ENCODE results near the gene NAPA.
A peak's percentile ranks its signal among the peaks of the same experiment; 100 is the strongest.

NAPA gene

DNA sequence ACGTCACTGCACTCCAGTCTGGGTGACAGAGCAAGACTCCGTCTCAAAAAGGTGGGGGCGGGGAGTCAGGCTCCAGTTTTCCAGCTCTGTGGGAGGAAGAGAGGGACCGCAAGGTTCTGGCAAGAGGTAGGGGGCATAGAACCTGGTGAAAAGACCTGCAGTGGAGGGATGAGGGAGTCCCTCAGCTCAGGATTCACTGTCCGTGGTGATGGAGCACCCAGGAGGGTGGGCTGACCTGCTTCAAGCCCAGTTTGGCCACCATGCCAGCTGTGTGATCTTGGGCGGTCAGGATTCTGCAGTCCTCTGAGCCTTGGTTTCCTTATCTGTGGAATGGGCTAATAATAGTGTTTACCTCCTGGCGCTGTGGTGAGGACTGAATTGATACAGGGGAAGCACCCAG is 64.4 kb downstream of the NAPA start:
- no peak for DNase-seq

DNA sequence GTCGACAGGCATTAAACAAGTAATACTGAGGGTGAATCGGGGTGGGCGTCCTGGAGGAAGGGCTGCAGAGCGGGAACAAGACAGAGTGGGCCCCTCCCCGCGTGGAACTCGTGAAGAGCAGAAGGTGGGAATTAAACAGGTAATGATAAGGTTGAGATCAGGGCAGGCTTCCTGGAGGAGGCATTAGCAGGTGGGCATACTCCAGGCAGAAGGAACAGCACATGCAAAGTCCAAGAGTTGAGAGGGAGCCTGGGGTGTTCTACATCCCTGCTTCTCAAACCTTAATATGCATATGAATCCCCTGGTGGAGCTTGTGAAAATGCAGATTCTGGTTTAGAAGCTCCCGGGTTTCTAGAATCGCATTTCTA is 66.5 kb downstream of the NAPA start:
- no peak for DNase-seq

DNA sequence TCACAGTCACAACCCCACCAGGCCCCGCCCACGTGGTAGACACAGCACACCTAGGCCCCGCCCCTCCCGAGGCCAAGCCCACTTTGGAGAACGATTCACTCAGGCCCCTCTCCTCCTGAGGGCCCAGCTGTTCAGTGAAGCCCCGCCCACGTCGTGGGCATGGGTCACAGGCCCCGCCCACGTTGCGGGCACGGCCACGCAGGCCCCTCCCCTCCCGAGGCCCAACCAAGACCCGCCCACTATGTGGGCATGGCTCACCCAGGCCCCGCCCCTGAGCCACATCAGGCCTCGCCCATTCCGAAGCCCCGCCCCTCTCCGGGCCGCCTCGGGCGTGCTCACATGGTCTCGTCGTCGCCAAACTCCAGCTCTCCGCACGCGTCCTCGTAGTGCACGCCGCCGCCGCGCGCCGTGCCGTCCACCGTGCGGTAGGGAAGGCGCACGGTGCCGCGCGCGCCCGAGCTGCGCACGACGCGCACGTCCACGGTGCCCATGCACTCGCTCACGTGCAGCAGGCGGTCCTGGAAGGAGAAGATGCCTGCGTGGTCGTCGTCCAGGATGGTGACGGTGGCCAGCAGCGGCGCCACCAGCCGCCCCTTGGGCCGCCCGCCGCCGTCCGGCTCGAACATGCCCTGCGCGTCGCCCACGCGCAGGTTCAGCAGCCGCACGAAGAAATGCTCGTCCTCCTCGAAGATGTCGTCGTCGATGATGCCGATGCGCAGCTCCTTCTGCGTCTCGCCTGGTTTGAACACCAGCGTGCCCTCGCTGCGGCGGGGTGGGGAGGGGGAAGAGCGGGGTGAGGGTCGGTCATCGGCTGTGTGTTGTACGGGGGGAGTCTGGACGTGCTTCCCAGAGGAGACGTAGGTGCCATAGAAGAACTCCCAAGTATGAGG is 67.1 kb downstream of the NAPA start:
- peak; percentile 52 for DNase-seq

DNA sequence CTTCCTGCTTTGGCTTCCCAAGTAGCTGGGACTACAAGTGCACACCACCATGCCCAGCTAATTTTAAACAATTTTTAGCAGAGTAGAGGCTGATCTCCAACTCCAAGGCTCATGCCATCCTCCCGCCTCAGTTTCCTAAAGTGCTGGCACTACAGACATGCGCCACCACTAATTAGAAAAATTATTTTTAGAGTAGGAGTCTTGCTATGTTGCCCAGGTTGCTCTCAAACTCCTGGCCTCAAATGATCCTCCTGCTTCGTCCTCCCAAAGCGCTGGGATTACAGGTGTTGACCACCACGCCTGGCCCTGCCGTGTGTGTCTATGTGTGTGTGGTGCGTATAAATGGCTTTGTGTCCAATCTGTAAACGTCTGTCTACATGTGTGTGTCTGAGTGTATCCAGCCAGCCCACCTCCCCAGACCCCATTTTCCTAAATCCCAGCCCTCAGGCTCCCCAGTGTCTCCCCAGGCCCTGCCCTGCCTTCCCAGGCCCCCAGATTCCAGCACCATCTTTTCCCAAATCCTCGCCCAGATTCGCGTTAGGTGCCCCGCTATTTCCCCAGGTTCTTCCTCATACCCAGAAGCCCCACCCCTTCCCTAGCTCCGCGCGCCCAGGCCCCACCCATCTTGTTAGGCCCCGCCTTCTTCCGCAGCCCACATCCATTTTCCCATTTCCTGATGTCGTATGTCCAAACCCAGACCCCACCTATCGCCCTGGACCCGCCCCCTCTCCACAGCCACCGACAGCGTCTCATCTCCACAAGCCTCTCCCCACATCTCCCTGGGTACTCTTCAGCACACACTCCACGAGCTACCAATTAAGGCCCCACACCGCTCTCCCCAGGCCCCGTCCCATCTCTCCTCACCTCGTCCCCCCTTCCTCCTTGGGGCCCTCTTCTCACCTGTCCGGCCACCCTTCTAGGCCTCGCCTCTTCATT is 68.1 kb downstream of the NAPA start:
- peak; percentile 16 for DNase-seq

DNA sequence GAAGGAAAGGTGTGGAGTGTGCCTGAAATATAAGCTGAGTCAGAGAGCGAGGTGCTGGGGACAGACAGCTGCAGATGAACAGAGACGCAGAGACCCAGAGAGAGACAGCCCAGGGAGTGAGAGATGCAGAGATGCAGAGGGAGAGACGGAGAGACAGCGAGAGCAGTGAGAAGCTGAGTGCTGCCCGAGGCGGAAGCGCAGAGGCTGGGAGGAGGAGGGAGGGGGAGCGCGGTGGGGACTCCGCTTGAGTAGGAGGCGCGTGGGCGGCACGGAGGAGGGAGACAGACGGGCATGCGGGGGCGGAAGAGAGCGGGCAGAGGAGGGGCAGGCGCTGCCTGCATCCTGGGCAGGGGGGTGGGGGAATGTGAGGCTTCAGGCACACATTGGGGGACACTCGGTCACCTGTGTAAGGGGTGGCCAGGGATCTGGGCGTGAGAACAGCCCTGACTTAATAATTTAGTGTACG is 68.9 kb downstream of the NAPA start:
- DNase-seq, result peak; percentile 71

DNA sequence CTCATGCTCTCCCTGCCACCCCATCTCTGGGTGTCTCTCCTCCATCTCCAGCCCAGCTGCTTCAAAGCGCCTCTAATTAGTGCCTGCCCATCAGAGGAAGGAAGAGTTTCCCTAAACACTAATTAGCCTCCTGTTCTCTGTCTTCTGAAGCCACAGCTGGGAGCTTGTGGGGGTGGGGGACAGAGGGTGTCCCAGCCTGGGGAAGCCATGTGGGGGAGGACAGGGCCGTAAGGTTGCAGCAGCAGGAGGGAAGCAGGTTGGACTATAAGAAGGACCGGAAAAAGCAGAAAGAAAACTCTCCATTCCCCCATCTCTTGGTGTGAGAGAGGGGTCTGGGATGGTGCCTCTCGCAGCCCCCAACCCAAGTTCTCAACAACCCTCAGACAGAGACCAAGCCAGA is 69.3 kb downstream of the NAPA start:
- no peak for DNase-seq

DNA sequence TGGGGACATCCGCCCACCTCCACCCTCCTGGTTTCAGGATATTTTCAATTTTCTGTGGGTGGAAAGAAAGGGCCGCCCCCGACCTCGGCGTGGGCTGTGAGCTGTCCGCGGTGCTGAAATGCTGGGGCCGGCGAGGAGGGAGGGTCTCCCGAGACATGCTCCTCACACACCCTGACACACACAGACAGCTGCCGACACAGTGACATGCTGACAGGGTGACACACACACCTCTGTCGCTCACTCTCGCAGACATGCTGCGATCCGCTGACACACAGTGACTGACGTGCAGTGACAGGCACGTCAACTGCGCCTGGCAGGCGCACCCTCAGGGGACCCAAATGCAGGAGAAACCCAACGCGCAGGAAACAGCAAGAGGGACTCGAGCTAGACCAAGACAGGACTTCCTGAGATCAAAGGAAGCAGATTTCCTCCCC is 70.5 kb downstream of the NAPA start:
- peak; percentile 50 for DNase-seq

DNA sequence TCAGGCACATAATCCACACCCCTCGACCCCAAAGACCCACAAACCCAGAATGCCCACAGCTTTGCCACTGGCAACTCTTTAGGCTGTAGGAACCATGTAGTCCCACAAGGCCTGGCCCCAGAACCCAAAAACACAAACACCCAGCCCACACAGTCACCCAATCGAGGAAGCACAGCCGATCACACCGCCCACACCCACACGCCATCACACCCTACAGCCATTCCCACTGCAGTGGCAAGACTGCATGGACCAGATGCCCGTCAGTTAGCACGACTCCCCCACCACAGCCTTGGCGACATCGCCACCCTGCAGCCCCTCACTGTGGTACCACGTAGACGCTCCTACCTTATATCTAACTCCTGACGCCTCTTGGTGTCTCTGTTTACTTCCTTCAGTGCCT is 71.5 kb downstream of the NAPA start:
- no peak for DNase-seq

DNA sequence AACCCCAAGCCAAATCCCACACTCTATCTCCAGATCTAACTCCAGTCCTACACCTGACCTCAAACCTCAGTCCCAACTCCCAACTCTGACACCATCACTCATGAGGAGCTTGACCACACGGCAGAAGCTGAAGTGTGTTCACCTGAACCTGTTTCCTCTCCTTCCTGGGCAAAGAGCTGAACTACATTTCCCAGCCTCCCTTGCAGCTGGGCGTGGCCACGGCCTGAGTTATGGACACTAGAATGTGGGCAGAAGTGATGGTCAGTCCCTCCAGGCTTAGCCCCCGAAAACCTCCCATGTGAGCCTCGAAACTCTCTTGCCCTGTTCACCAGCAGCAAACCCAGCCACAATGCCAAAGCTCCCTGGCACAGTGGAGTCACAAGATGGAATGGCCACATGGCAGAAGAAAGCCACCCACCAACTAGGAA is 76.1 kb downstream of the NAPA start:
- no peak for DNase-seq
